GM21447 (cell line): Measurements from ENCODE around the gene TYMP.
"Not testable (repeated sequence)": the region's sequence is repeated elsewhere in the genome, so short reads cannot be mapped to it uniquely, and the experiment has no call there.

Source experiments
- ATAC-seq: cut with Tn5 transposase; IDR thresholded peaks from one replicate; pipeline ENCODE4 v1.9.1; 2021; ENCODE audit not compliant: unreplicated experiment

The TYMP gene

DNA sequence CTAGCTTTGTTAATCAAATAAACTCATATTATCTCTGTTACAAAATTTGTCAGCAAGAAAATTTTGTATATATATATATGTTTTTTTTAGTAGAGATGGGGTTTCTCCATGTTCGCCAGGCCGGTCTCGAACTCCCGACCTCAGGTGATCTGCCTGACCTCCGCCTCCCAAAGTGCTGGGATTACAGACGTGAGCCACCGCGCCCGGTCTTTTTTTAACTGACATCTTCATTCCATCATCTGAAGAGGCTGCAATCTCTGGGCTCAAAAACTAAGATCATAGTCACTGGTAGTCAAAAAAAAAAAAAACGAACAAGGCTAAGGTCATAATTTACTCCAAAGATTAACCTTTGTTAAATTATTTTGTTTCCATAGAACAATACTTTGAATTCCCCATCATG is 10.6 kb upstream of the TYMP start:
- ATAC-seq: no peak

DNA sequence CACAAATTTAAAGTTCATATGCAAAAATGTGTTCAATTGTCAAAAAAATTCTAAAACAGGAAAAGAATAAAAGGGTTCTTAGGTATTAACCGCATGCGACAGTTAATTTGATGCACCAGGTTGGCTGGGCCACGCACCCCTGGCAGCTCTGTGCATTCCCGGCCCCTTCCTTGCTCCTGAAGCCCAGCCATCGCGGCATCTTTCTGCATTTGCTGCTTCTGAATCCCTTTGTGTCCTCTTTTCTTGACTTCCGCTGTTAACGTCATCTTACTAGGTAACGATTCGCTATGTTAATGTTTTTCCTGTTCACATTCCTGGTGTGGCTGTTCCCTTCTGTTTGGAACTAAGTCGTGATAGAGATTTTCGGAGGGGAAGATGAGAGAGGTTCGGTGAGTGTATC is 8.0 kb upstream of the TYMP start:
- ATAC-seq: no peak

DNA sequence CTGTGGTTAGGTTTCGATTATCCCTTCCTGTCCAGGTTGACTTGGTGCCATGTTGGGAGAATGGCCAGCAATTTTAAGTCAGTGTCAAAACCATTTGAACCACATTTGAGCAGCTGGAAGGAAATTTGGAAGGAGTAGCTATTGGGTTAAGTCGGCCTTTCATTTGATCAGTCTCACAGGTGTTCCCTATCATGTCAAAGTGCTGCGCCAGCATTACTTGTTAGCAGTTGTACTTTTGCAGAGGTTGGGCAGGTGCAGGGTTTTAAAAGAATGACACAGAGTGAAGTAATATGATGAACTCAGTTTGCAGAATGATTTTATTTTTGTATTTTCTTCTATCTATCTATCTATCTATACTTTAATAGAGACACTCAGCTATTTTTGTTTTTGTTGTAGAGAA is 6.4 kb upstream of the TYMP start:
- no peak for ATAC-seq

DNA sequence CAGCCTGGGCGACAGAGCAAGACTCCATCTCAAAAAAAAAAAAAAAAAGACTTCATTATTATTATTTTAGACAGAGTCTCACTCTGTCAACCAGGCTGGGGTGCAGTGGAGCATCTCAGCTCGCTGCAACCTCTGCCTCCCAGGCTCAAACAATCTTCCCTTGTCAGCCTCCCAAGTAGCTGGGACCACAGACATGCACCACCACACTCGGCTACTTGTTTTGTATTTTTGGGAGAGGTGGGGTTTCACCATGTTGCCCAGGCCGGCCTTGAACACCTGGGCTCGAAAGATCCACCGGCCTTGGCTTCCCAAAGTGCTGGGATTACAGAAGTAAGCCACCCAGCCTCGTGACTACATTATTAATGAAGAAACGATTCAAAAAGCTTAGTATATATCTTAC is 5.3 kb upstream of the TYMP start:
- no peak for ATAC-seq

DNA sequence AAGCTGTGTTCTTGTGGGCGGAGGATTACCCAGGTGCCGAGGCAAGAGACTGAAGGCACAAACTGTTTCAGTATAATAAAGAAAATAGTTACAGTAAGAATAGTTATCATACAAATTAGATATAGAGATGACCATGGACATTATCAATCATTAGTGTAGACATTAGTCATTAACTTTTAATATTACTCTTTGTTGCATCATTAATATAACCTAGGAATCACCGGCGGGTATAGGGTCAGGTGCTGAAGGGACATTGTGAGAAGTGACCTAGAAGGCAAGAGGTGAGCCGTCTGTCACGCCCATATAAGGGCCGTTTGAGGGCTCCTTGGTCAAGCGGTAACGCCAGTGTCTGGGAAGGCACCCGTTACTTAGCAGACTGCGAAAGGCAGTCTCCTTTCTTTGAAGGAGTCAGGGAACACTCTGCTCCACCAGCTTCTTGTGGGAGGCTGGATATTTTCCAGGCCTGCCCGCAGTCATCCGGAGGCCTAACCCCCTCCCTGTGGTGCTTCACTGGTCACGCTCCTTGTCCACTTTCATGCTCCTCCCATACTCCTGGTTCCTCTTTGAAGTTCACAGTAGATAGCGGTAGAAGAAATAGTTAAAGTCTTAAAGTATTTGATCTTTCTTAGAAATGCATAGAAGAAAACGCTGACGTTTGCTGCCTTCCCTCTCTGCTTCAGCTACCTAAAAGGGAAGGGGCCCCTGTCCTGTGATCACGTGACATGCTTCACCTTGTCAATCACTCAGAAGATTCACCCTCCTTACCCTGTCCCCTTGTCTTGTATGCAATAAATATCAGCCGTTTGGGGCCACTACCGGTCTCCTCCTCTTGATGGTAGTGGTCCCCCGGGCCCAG is 4.3 kb upstream of the TYMP start:
- ATAC-seq: not testable (repeated sequence)

DNA sequence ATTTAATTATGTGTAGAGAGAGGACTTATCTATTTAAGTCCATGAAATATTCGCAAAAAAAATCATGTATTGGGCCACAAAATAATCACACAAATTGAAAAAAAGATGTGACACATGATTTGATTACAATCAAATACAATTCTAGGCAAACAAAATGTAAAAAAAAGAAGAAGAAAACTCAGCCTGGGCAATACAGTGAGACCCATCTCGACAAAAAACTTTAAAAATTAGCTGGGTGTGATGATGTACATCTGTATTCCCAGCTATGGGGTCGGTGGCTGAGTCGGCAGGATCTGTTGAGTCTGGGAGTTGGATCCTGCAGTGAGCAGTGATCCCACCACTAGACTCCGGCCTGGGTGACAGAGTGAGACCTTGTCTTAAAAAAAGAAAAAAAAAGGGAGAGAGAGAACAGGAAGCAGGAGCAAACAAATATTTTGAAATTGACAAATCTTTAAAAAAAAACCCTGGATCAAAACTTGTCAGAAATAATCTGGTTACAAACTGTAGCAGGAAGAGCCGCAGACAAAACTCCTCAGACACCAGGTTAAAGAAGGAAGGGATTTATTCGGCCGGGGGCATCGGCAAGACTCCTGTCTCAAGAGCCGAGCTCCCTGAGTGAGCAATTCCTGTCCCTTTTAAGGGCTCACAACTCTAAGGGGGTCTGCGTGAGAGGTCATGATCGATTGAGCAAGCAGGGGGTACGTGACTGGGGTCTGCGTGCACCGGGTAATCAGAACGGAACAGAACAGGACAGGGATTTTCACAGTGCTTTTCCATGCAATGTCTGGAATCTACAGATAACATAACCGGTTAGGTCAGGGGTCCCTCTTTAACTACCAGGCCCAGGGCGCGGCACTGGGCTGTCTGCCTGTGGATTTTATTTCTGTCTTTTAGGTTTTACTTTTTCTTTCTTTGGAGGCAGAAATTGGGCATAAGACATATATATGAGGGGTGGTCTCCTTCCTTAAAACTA is 3.3 kb upstream of the TYMP start:
- ATAC-seq: no peak

DNA sequence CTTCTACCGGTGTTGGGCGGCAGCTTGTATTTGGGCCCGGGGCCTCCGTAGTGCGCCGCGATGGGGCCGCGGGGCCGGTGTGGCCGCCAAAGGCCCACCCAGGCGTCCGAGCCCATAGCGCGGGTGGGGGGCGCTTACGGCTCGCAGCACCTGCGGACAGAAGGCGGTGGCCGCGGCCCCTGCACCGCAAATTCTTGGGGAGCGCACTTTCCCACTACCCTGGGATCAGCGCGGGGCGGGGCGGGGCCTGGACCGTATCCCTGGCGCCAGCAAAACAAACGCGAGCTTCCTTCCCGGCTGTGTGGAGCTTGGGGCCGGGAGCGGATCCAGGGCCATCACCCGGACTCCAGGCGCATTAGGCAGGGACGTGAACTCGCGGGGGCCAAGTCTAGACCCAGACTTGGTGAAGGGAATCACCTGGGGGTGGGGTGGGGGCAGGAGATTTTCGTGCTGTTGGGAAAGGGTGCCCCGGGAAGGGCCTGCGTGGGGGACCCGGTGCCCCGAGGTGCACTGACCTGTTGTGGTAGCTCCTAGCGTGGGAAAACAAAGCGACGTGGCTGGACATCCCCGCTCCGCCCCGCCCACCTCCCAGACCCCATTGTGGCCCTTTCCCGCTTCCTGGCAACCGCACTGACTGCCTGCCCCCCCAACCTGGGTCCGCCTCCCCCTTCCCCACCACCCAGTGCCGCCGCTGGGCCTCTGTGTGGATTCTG is 2.3 kb upstream of the TYMP start:
- ATAC-seq: no peak

DNA sequence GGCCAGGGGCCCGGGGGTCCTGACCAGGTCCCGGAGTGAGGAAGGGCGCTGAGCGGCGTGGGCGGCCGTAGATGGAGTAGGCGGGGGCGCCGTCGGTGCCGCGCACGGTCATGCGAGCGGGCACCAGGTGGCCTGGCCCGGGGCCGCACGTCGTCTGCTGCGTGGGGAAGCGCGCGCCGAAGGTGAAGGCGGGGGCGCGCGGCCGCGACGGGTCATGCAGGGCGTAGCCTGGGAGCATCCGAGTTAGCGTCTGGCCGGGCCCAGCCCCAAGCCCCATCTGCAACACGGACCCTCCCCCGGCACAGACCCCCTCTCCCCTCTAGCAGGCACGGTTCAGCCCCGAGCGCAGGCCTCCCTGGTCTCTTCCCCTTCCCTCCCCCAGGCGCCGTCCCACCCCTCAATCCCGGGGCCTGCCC is 1.7 kb upstream of the TYMP start:
- ATAC-seq: peak; percentile 17

DNA sequence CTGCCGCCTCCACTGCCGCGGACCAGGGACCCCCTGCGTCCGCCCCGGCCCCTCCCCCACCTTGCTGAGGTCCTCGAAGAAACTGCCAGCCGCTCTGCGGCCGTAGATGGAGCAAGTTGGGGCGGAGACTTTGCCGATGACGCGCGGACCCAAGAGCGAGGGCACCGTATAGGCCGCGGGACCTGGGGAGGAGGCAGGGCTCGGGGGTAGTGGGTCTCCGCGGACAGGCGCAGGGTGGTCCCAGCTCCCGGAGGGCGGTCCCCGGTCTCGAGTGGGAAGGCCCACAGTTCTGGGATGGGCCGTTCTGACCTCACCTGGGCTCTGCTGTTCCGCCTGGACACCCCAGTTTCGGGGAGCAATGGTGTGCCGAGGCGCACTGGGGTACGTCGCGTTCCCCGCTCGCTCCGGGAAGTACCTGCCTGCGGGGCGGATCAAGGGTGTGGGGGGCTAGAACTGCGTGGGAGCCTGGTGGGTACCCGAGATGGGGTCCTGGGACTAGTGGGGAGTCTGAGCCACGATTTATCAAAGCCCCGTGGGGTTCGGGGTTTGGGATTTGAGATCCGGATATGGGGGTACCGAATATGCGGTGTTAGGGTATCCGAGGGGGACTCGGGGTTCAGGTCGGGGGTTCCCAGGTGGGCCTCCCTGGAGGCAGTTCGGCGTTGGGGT is 1.2 kb upstream of the TYMP start:
- no peak for ATAC-seq

DNA sequence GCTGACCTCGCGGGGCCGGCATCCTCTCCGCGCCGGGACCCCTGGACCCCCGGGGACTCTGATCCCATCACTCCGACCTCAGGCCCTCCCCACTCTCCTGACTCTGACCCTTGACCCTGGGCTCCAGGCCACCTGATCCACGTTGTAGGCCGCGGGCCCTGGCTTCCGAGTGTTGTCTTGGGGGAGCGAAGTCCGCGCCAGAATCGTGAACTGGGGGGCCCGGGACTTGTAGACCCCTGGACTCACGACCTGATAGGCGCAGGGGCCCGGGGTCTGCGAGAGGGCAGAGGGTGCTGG is 716 bp upstream of the TYMP start:
- ATAC-seq: no peak

DNA sequence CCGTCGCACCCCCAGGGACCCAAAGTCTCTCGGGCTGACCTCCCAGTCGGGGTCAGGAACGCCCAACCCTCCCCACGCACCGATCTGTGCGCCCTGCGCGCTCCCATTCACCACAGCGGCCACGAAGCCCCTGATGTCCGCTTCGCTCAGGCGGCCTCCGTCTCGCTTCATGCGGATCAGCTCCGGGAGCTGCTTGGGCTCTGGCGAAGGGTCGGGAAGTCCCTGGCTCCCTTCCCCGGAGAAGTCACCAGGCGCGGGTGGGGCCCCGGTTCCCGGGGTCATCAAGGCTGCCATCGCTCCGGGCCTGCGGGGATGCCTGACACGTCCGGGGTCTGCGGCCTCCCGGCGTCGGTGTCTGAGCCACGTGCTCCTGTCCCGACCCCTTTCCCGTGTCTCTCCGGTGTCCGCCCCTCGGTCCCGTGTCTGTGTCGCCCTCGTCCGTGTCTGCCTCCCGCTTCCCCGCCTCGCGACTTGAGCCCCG is 356 bp downstream of the TYMP start:
- no peak for ATAC-seq

DNA sequence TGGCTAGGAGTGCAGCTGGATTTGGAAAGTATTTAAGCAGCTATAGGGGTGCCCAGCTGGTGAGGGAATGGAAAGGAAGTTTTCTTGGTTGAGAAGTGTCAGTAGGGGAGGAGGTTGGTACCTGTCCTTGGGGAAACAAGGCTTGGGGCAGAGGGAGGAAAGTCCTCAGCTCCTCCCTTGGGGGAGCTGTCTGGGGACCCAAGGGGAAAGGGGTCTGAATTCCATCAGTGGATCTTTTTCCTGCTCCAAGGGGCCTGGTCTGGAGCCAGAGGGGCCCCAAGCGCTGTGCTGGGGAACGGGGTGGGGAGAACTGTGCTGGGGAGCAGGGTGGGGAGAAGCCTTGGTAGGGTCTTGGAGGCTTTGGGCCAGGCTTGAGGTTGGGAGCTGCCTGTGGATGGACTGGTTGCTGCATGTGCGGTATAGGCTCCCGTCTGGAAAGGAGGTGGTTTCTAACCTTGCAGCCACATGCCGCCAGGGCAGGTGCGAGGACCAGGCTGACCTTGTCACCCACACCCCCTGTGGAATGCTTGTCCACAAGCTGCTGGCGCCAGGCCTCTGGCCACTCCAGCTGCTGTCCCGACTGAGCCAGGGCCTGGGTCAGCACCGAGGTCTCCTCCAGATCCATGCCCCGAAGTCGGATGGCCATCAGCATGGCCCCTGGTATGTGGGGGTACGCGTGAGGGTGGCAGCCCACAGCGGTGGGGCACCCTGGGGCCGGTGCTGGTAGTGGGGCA is 963 bp downstream of the TYMP start:
- ATAC-seq: no peak

DNA sequence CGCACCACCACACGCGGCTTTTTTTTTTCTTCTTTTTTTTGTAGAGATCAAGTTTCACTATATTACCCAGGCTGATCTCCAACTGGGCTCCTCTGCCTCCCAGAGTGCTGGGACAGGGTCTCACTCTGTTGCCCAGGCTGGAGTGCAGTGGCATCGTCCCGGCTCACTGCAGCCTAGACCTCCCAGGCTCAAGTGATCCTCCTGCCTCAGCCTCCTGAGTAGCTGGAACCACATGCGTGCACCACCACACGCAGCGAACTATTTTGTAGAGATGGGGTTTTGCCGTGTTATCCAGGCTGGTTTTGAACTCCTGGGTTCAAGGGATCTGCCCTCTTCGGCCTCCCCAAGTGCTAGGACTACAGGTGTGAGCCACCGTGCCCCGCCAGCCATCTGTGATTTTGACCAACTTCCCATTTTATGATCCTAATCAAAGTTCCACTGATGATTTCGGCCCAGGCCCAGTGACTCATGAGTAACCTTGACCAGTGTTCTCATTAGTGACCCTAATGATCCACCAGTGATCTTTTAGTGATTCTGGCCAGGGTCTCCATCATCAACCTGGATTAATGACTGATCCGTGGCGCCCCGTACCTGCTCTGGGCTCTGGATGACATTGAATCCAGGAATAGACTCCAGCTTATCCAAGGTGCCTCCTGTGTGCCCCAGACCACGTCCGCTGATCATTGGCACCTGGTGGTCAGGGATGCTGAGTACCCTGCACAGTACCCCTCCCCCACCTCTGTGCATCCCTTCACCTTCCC is 1.7 kb downstream of the TYMP start:
- ATAC-seq: no peak

DNA sequence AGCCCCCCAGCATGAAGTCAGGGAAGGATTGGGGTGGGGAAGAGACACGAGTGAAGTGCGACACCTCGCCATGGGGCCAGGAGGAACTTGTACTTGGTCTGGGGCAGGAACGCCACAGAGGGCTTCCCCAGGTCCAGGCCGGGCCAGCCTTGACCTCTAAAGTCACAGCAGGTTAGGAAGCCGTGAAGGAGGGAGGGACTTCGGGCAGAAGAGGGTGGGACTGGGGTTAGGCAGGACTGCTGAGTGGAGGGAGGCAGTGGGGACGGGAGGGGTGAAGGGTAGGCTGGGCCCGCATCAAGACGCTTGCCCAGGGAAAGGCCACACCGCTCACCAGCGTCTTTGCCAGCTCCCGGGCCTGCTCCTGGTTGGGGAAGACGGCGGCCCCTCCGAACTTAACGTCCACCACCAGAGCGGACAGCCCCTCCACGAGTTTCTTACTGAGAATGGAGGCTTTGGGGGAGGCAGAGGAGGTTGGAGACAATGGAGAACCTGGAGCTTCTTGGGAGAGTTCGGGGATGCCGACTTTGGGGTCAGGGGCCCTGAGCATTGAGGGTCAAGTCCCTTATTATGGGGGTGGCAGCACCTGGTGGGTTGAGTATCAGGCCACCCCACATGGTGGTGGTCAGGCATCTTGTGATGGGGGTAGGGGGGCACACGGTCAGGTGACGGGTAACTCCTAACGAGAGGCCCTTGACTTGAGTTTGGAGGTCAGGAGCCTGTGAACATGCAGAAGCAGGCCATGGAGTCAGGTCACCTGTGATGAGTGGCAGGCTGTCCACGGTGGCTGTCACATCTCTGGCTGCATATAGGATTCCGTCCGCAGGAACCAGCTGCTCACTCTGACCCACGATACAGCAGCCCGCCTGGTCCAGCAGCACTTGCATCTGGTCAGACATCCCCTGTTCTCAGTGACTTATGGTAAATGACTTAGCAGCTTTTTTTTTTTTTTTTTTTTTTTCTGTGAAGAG is 2.7 kb downstream of the TYMP start:
- ATAC-seq: peak; percentile 16

DNA sequence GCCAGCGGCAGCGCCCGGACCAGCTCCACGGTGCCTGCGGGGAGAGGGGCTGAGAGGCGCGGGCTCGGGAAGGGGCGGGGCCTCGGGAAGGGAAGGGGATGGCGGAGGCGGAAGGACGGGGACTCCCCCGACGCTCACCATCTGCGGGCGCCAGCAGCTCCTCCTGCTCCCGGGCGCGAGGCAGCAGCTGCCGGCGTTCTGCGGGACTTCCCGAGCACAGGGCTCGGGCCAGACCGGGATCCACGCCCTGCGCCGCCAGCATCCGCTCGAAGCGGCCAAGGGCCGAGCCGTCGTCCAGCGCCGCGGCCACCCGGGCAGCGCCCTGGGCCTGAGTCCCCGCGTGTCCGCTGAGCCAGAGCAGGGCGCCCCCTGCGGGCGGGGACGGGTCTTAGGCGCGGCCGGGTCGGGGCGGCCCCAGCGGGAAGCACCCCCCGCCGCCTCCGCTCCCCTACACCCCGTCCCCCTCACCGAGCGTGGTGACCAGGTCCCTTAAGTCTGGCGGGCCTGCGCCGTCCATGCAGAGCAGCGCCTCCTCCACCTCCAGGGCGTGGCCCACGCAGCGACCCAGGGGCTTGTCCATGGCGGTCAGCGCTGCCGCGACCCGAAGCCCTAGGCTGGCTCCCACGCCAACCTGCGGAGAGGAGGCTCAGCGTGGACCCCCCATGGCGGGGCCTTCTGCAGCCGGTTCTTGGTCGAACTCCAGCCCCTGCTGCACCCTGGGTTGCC is 3.5 kb downstream of the TYMP start:
- ATAC-seq: peak; percentile 26

DNA sequence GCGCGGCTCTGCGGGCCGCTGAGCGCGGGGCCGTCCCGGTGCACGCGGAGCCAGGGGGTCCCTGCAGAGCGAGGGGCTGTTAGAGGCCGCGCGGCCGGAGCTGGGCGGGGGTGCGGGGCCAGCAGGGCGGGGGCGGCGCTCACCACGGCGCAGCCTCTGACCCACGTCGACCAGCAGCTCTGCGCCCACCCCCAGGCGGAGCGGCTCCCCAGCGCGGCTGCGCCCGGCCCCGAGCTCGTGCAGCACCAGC is 4.0 kb downstream of the TYMP start:
- no peak for ATAC-seq

DNA sequence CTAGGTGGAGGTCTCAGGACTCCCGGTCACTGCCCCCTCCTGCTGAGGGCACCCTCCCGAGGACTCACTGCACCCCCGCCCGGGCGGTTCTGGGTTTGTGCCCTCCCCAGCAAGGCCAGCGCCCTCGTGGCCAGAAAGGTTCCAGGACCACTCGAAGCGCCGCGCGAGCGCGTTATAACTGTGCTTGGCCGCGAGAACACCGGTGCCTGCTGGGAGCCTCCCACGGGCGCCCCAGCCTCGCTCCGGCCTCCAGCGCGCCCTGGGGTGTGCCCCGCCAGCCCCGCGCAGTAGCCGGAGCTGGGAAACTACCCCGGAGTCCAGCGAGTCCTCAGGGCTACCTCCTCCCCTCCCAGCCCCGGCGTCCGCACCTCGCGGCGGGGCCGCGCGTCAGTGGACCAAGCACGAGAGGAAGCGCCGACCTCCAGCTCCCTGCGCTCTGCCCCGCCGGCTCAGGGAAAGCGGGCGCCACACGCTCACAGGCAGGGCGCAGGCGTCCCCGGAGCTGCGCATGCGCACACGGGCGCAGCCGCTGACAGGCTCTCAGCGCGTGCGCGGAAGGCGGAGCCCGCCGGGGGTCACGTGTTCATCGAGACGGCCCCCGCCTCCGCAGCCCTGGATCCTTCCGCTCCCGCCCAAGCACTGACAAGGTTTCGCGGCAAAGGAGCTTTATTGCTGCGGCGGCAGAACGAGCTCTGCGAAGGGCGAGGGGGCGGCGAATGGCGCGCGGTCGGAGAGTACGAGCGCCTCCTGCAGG is 4.5 kb downstream of the TYMP start, which contains the start of gene SCO2:
SCO2 (minus strand) TSS at position 495 of the 754 bp plus-strand sequence. CDS start 1,187 bp downstream, outside the sequence.
- ATAC-seq: peak; percentile 20
